GM12873 (cell line): ENCODE data around the gene SRGAP3.

ENCODE experiments used
- CTCF ChIP-seq: IDR thresholded peaks from 2 replicates; pipeline ENCODE4 v1.5.1; 2012; ENCODE audit warnings: low read depth, mild to moderate bottlenecking, moderate library complexity, low read length, control low read depth; ENCODE audit not compliant: insufficient read depth; ENCODE audit errors: missing control alignments

Gene SRGAP3

GRCh38 chr3:9107738-9108137 is 141.7 kb downstream of the SRGAP3 start:
- no peak for TF ChIP-seq CTCF

- TF ChIP-seq CTCF = no peak
Observed at GRCh38 chr3:9105421-9105820, 144.0 kb downstream of the SRGAP3 start.

GRCh38 chr3:9104121-9104520 is 145.3 kb downstream of the SRGAP3 start:
- TF ChIP-seq CTCF = no peak

- no peak for TF ChIP-seq CTCF
Observed at GRCh38 chr3:9102240-9102981, 147.0 kb downstream of the SRGAP3 start.

- TF ChIP-seq CTCF = no peak
Observed at GRCh38 chr3:9101286-9101685, 148.2 kb downstream of the SRGAP3 start.

GRCh38 chr3:9100513-9100894 is 148.9 kb downstream of the SRGAP3 start:
- TF ChIP-seq CTCF = no peak

GRCh38 chr3:9099702-9100512 is 149.5 kb downstream of the SRGAP3 start:
- no peak for TF ChIP-seq CTCF
